DMS53 treated with DMSO at 0.1 percent for 48 hours (cell line): ENCODE results near the gene AHNAK.
"Not testable (repeated sequence)": the region's sequence is repeated elsewhere in the genome, so short reads cannot be mapped to it uniquely, and the experiment has no call there.

ENCODE experiments used
- DNase-seq: peaks from one replicate; lab custom pipeline; 2025; ENCODE audit not compliant: unreplicated experiment; lab: John Stamatoyannopoulos, UW

Gene AHNAK

GRCh38 chr11:62390237-62390636 lies 156.4 kb downstream of the AHNAK start:
- DNase-seq, result no peak

- no peak for DNase-seq
Measured at GRCh38 chr11:62388999-62389398, 157.6 kb downstream of the AHNAK start.

GRCh38 chr11:62387381-62387780 lies 159.2 kb downstream of the AHNAK start:
- no peak for DNase-seq

DNA sequence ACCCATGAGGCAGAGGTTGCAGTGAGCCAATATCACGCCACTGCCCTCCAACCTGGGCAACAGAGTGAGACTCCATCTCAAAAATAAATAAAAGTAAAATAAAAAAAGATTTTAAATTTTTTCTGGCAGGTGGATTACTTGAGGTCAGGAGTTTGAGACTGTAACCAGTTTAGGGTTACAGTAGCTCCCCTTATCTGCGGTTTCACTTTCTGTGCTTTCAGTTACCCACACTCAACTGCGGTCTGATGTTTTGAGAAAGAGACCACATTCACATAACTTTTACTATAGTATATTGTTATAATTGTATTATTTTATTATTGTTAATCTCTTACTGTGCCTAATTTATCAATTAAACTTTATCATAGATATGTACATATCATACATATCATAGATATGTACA lies 160.5 kb downstream of the AHNAK start:
- not testable (repeated sequence) for DNase-seq

DNA sequence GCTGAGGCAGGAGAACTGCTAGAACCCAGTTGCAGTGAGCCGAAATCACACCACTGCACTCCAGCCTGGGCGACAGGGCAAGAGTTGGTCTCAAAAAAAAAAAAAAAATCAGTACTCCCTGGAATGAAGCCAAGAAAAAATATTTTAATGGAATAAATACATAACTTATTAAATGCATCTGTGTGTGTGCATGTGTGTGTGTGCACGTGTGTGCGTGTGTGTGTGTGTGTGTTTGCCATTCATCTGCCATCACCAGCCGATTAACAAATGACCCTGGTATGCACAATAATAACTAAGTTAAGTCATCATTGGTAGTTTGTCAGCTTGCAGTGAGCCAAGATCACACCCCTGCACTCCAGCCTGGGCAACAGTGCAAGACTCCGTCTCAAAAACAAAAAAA lies 162.8 kb downstream of the AHNAK start:
- no peak for DNase-seq
